ENCODE data around the gene ADAD2. TPM values are rescaled to one million over a fixed set of nuclear protein-coding genes. Genes with fewer than 3 reads are reported as not detected.

Gene ADAD2
- total RNA-seq, 1 donor from 2014 or later, result not detected

GRCh38 chr16:84178892-84179611 lies 11.9 kb upstream of the ADAD2 start:
- H3K9me3 Mint-ChIP-seq (ENCODE audit: unreplicated experiment), result peaks cover 3% of the 10 kb centered on the region
- H3K4me3 Mint-ChIP-seq (ENCODE audit: unreplicated experiment), result no peak overlapping the region
- no peak for DNase-seq
- TF ChIP-seq CTCF (IDR thresholded peaks at IDR 0.05; ENCODE audit: partially characterized antibody, unreplicated experiment), result no peak
- H3K27ac Mint-ChIP-seq (ENCODE audit: unreplicated experiment), result no peak overlapping the region
- peaks cover 1% of the 10 kb centered on the region for H3K4me1 Mint-ChIP-seq (ENCODE audit: low read depth, unreplicated experiment)
- peaks cover 2% of the 10 kb centered on the region for H3K27me3 Mint-ChIP-seq (ENCODE audit: unreplicated experiment)
- no peaks in the 10 kb centered on the region for H3K36me3 Mint-ChIP-seq (ENCODE audit: unreplicated experiment)

- no peak for TF ChIP-seq CTCF (IDR thresholded peaks at IDR 0.05; ENCODE audit: partially characterized antibody, unreplicated experiment)
- DNase-seq, result no peak
- H3K27me3 Mint-ChIP-seq (ENCODE audit: unreplicated experiment), result no peaks in the 10 kb centered on the region
- H3K36me3 Mint-ChIP-seq (ENCODE audit: unreplicated experiment), result no peaks in the 10 kb centered on the region
- H3K4me1 Mint-ChIP-seq (ENCODE audit: low read depth, unreplicated experiment), result peaks cover 4% of the 10 kb centered on the region
- H3K4me3 Mint-ChIP-seq (ENCODE audit: unreplicated experiment), result no peak overlapping the region
- peaks cover 3% of the 10 kb centered on the region for H3K9me3 Mint-ChIP-seq (ENCODE audit: unreplicated experiment)
- no peak overlapping the region for H3K27ac Mint-ChIP-seq (ENCODE audit: unreplicated experiment)
Observed at GRCh38 chr16:84179612-84180320, 11.2 kb upstream of the ADAD2 start.

GRCh38 chr16:84180519-84181140 lies 10.3 kb upstream of the ADAD2 start:
- no peaks in the 10 kb centered on the region for H3K27me3 Mint-ChIP-seq (ENCODE audit: unreplicated experiment)
- TF ChIP-seq CTCF (IDR thresholded peaks at IDR 0.05; ENCODE audit: partially characterized antibody, unreplicated experiment), result no peak
- peaks cover 9% of the 10 kb centered on the region for H3K4me1 Mint-ChIP-seq (ENCODE audit: low read depth, unreplicated experiment)
- DNase-seq, result no peak
- H3K9me3 Mint-ChIP-seq (ENCODE audit: unreplicated experiment), result peaks cover 3% of the 10 kb centered on the region
- no peak overlapping the region for H3K27ac Mint-ChIP-seq (ENCODE audit: unreplicated experiment)
- no peak overlapping the region for H3K4me3 Mint-ChIP-seq (ENCODE audit: unreplicated experiment)
- no peaks in the 10 kb centered on the region for H3K36me3 Mint-ChIP-seq (ENCODE audit: unreplicated experiment)

GRCh38 chr16:84181144-84181915 lies 9.6 kb upstream of the ADAD2 start:
- TF ChIP-seq CTCF (IDR thresholded peaks at IDR 0.05; ENCODE audit: partially characterized antibody, unreplicated experiment), result no peak
- Mint-ChIP-seq H3K36me3 (ENCODE audit: unreplicated experiment) (no peaks in the 10 kb centered on the region), H3K27ac (ENCODE audit: unreplicated experiment) (no peak overlapping the region), H3K27me3 (ENCODE audit: unreplicated experiment) (no peaks in the 10 kb centered on the region), H3K9me3 (ENCODE audit: unreplicated experiment) (peaks cover 3% of the 10 kb centered on the region), H3K4me3 (ENCODE audit: unreplicated experiment) (no peak overlapping the region), H3K4me1 (ENCODE audit: low read depth, unreplicated experiment) (peaks cover 11% of the 10 kb centered on the region)
- no peak for DNase-seq

Measured in glutamatergic neuron (in vitro differentiated cells).